ENCODE data around the gene CUL1. TPM values are rescaled to one million over a fixed set of nuclear protein-coding genes. Genes with fewer than 3 reads are reported as not detected.

The CUL1 gene
- total RNA-seq, 1 donor from 2014 or later = 56.9 TPM

- POLR2A ChIA-PET = no interaction called here
- ATAC-seq (ENCODE audit: low read depth) (no peak), DNase-seq (no peak)
- Mint-ChIP-seq H3K4me1 (peaks cover 2% of the 10 kb centered on the region), H3K9me3 (peaks cover 2% of the 10 kb centered on the region), H3K27ac (no peak overlapping the region), H3K27me3 (no peaks in the 10 kb centered on the region), H3K36me3 (ENCODE audit: low read depth) (peaks cover 43% of the 10 kb centered on the region), H3K4me3 (no peak overlapping the region)
- TF ChIP-seq CTCF (IDR thresholded peaks at IDR 0.05) = no peak
- CTCF ChIA-PET = no interaction called here
- intact Hi-C loops (cut with micrococcal nuclease) = no loop called here
Measured at GRCh38 chr7:148750442-148751355, 52.0 kb downstream of the CUL1 start.

- H3K9me3 Mint-ChIP-seq = peaks cover 2% of the 10 kb centered on the region
- H3K27me3 Mint-ChIP-seq = no peaks in the 10 kb centered on the region
- peaks cover 48% of the 10 kb centered on the region for H3K36me3 Mint-ChIP-seq (ENCODE audit: low read depth)
- ChIA-PET CTCF (interaction anchor here (1.0 kb wide), 1 partner anchor 10 kb away, joined by 3 read pairs; no protein-coding TSS in a partner anchor), POLR2A (no interaction called here)
- TF ChIP-seq CTCF (IDR thresholded peaks at IDR 0.05) = no peak
- ATAC-seq (ENCODE audit: low read depth) (no peak), DNase-seq (no peak)
- no peak overlapping the region for H3K4me3 Mint-ChIP-seq
- H3K27ac Mint-ChIP-seq = no peak overlapping the region
- H3K4me1 Mint-ChIP-seq = no peaks in the 10 kb centered on the region
- intact Hi-C loops (cut with micrococcal nuclease) = no loop called here
Measured at GRCh38 chr7:148753224-148753623, 54.5 kb downstream of the CUL1 start.

- no peaks in the 10 kb centered on the region for H3K27me3 Mint-ChIP-seq
- H3K9me3 Mint-ChIP-seq = peaks cover 2% of the 10 kb centered on the region
- ATAC-seq (ENCODE audit: low read depth) (no peak), DNase-seq (no peak)
- no peak overlapping the region for H3K4me3 Mint-ChIP-seq
- CTCF ChIA-PET = no interaction called here
- no peaks in the 10 kb centered on the region for H3K4me1 Mint-ChIP-seq
- intact Hi-C loops (cut with micrococcal nuclease) = no loop called here
- peaks cover 49% of the 10 kb centered on the region for H3K36me3 Mint-ChIP-seq (ENCODE audit: low read depth)
- no peak overlapping the region for H3K27ac Mint-ChIP-seq
- no peak for TF ChIP-seq CTCF (IDR thresholded peaks at IDR 0.05)
- POLR2A ChIA-PET = no interaction called here
Measured at GRCh38 chr7:148754912-148755311, 56.2 kb downstream of the CUL1 start.

- Mint-ChIP-seq H3K4me3 (no peak overlapping the region), H3K36me3 (ENCODE audit: low read depth) (peaks cover 70% of the 10 kb centered on the region), H3K27ac (no peak overlapping the region), H3K27me3 (no peaks in the 10 kb centered on the region), H3K4me1 (no peaks in the 10 kb centered on the region), H3K9me3 (no peaks in the 10 kb centered on the region)
- ATAC-seq (ENCODE audit: low read depth) = no peak
- ChIA-PET CTCF (no interaction called here), POLR2A (interaction anchor here (0.6 kb wide), 1 partner anchor 497 kb away, joined by 3 read pairs; no protein-coding TSS in a partner anchor)
- DNase-seq = no peak
- no peak for TF ChIP-seq CTCF (IDR thresholded peaks at IDR 0.05)
- intact Hi-C loops (cut with micrococcal nuclease) = loop anchor here (10.0 kb wide), 1 partner anchor 187 kb away; no protein-coding TSS in a partner anchor
Measured at GRCh38 chr7:148761499-148762278, 63.0 kb downstream of the CUL1 start.

GRCh38 chr7:148763622-148764021 is 64.9 kb downstream of the CUL1 start:
- no peak for DNase-seq
- intact Hi-C loops (cut with micrococcal nuclease) = loop anchor here (10.0 kb wide), 1 partner anchor 189 kb away; no protein-coding TSS in a partner anchor
- Mint-ChIP-seq H3K9me3 (no peaks in the 10 kb centered on the region), H3K36me3 (ENCODE audit: low read depth) (peaks cover 68% of the 10 kb centered on the region), H3K27ac (no peak overlapping the region), H3K4me3 (no peak overlapping the region), H3K4me1 (no peaks in the 10 kb centered on the region), H3K27me3 (no peaks in the 10 kb centered on the region)
- ChIA-PET CTCF (interaction anchor here (1.2 kb wide), 1 partner anchor 10 kb away, joined by 3 read pairs; no protein-coding TSS in a partner anchor), POLR2A (no interaction called here)
- no peak for TF ChIP-seq CTCF (IDR thresholded peaks at IDR 0.05)
- no peak for ATAC-seq (ENCODE audit: low read depth)

Data from activated B cell treated with CpG ODN at 0.5 μM for 24 hours (primary cell).